Lower leg skin (tissue), 4 donors: ENCODE results near the gene CHPF. TPM values are rescaled to one million over a fixed set of nuclear protein-coding genes. Genes with fewer than 3 reads are reported as not detected.

Source experiments
- DNase-seq, 2 donors: peaks; one replicate each; pipeline ENCODE4 v3.0.0-alpha.2; 2019; ENCODE audit warnings: low spot score in 2 of 2
- H3K4me3 ChIP-seq: fragments of 200-600 bp; sonication (generic); 2 replicates; pipeline ENCODE4 v1.5.1; 2017; ENCODE audit warnings: mild to moderate bottlenecking, low read depth; ENCODE audit not compliant: poor library complexity, severe bottlenecking
- CTCF ChIP-seq, 3 donors: fragments of 450-650 bp; IDR thresholded peaks; one replicate each; pipeline ENCODE4 v1.5.1; 2016; ENCODE audit warnings: antibody characterized with exemption in 3 of 3, mild to moderate bottlenecking in 3 of 3, moderate library complexity in 2 of 3
- POLR2A ChIP-seq, 2 donors: fragments of 450-650 bp; IDR thresholded peaks; one replicate each; pipeline ENCODE4 v1.6.1; 2016 to 2017; ENCODE audit warnings: antibody characterized with exemption in 2 of 2, mild to moderate bottlenecking in 1 of 2, moderate library complexity in 1 of 2
- WGBS, 2 donors: methylation state at CpG; one replicate each; pipeline ENCODE4 v1.1.5; 2018; 5-methylcytosine and 5-hydroxymethylcytosine counted together
- intact Hi-C: fragments of 100-400 bp; cut with DNase I; formaldehyde crosslinking; loops from one replicate; pipeline ENCODE4 v1.15.0; 2023; ENCODE audit warnings: low total_unique reads
- total RNA-seq, 4 donors: library from RNA; depleted of rRNA; stranded (reverse); fragments of >200 nt; gene quantifications; one replicate each; pipeline ENCODE4 v1.1.0, GENCODE V29; 2016

Gene CHPF
- total RNA-seq, 4 donors from 2014 or later: 37.8 to 73.1 (median 58.4) TPM

GRCh38 chr2:219559156-219559915 is 15.7 kb upstream of the CHPF start:
- TF ChIP-seq CTCF (IDR thresholded peaks at IDR 0.05): no peak
- TF ChIP-seq POLR2A (IDR thresholded peaks at IDR 0.05): no peak
- 88 to 89% methylated on average over 20 of the region's 20 CpGs for WGBS, 2 donors
- H3K4me3 ChIP-seq: no peak overlapping the region
- no peak for DNase-seq
- intact Hi-C loops: loop anchor here (10.0 kb wide), 1 partner anchor 75 kb away; no protein-coding TSS in a partner anchor

- intact Hi-C loops: loop anchor here (10.0 kb wide), 1 partner anchor 77 kb away; no protein-coding TSS in a partner anchor
- DNase-seq: no peak
- 92 to 98% methylated on average over 8 to 10 of the region's 25 CpGs for WGBS, 2 donors
- no peak overlapping the region for H3K4me3 ChIP-seq
- no peak for TF ChIP-seq CTCF (IDR thresholded peaks at IDR 0.05)
- TF ChIP-seq POLR2A (IDR thresholded peaks at IDR 0.05): no peak
Measured at GRCh38 chr2:219557791-219558785, 14.5 kb upstream of the CHPF start.

GRCh38 chr2:219557320-219557719 is 13.7 kb upstream of the CHPF start:
- TF ChIP-seq CTCF (IDR thresholded peaks at IDR 0.05): no peak
- TF ChIP-seq POLR2A (IDR thresholded peaks at IDR 0.05): no peak
- intact Hi-C loops: loop anchor here (10.0 kb wide), 1 partner anchor 77 kb away; no protein-coding TSS in a partner anchor

GRCh38 chr2:219556413-219556812 is 12.8 kb upstream of the CHPF start:
- TF ChIP-seq POLR2A (IDR thresholded peaks at IDR 0.05): no peak
- no peak for TF ChIP-seq CTCF (IDR thresholded peaks at IDR 0.05)
- no peak for DNase-seq
- intact Hi-C loops: loop anchor here (10.0 kb wide), 1 partner anchor 78 kb away; no protein-coding TSS in a partner anchor
- no peak overlapping the region for H3K4me3 ChIP-seq
- 93% methylated on average over 15 to 19 of the region's 19 CpGs for WGBS, 2 donors

More at GRCh38 chr2:219557320-219557719, 13.7 kb upstream of the CHPF start:
- H3K4me3 ChIP-seq: no peak overlapping the region
- WGBS, 2 donors: 93 to 94% methylated on average over 21 of the region's 21 CpGs
- no peak for DNase-seq

GRCh38 chr2:219555956-219556355 is 12.3 kb upstream of the CHPF start:
- H3K4me3 ChIP-seq: no peak overlapping the region
- intact Hi-C loops: loop anchor here (10.0 kb wide), 1 partner anchor 79 kb away; no protein-coding TSS in a partner anchor
- no peak for TF ChIP-seq POLR2A (IDR thresholded peaks at IDR 0.05)
- no peak for TF ChIP-seq CTCF (IDR thresholded peaks at IDR 0.05)
- DNase-seq: no peak
- WGBS, 2 donors: 95 to 97% methylated on average over 15 to 20 of the region's 20 CpGs
